Measurements from ENCODE around the gene SERPINB10. TPM values are rescaled to one million over a fixed set of nuclear protein-coding genes. Genes with fewer than 3 reads are reported as not detected.

The SERPINB10 gene
- total RNA-seq, 4 donors from 2014 or later = 0.22 TPM; not detected in 3

DNA sequence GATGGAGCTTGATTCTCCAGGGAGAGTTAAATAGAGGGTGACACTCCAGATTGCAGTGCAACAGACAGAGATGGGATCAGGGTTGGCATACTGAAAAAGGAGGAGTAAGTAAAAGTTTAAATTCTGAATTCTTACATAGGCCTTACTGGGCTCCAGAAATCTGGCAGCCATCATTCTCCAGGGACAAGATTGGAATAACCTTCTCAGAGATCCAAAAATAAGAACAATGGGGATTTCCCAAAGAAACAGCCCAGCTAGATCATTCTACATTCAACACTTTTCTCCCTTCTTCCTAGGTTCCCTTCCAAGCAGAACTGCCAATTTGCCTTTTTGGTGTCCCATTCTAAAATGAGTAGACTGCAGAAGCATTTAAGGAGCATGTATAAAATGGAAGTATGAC is 35.2 kb upstream of the SERPINB10 start:
- Histone ChIP-seq H3K27ac (no peak overlapping the region), H3K27me3 (no peaks in the 10 kb centered on the region), H3K4me1 (no peaks in the 10 kb centered on the region), H3K36me3 (no peaks in the 10 kb centered on the region), H3K4me3 (no peak overlapping the region), H3K9me3 (no peaks in the 10 kb centered on the region)
- DNase-seq (ENCODE audit: low spot score in 2 of 2) = no peak
- TF ChIP-seq, protein P1, sequence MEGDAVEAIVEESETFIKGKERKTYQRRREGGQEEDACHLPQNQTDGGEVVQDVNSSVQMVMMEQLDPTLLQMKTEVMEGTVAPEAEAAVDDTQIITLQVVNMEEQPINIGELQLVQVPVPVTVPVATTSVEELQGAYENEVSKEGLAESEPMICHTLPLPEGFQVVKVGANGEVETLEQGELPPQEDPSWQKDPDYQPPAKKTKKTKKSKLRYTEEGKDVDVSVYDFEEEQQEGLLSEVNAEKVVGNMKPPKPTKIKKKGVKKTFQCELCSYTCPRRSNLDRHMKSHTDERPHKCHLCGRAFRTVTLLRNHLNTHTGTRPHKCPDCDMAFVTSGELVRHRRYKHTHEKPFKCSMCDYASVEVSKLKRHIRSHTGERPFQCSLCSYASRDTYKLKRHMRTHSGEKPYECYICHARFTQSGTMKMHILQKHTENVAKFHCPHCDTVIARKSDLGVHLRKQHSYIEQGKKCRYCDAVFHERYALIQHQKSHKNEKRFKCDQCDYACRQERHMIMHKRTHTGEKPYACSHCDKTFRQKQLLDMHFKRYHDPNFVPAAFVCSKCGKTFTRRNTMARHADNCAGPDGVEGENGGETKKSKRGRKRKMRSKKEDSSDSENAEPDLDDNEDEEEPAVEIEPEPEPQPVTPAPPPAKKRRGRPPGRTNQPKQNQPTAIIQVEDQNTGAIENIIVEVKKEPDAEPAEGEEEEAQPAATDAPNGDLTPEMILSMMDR (IDR thresholded peaks at IDR 0.05) = no peak
- TF ChIP-seq POLR2A (IDR thresholded peaks at IDR 0.05) = no peak

DNA sequence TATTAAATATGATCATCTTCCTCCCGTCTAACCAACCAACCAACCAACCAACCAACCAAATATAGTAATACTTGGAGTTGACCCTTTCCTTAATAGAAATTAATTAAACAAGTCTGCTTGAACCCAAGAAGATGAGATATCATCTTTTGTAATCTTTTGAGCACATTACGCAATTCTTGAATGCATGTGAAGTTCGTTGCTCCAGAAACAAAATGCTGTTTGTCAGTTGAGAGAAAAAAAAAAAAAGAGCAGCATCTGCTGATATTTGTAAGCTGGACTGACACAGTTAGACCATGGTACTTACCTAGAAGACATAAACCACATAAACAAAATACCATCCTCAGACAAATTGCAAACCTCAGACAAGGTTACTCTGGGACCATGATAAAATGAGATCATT is 29.4 kb upstream of the SERPINB10 start:
- Histone ChIP-seq H3K27me3 (no peaks in the 10 kb centered on the region), H3K36me3 (no peaks in the 10 kb centered on the region), H3K27ac (no peak overlapping the region), H3K4me3 (no peak overlapping the region), H3K4me1 (no peaks in the 10 kb centered on the region), H3K9me3 (no peaks in the 10 kb centered on the region)
- WGBS, 2 donors = 52 to 66% methylated on average over 3 of the region's 3 CpGs
- TF ChIP-seq, protein P1 (IDR thresholded peaks at IDR 0.05) = no peak
- TF ChIP-seq EP300 (IDR thresholded peaks at IDR 0.05) (no peak), POLR2A (IDR thresholded peaks at IDR 0.05) (no peak)
- no peak for DNase-seq (ENCODE audit: low spot score in 2 of 2)

DNA sequence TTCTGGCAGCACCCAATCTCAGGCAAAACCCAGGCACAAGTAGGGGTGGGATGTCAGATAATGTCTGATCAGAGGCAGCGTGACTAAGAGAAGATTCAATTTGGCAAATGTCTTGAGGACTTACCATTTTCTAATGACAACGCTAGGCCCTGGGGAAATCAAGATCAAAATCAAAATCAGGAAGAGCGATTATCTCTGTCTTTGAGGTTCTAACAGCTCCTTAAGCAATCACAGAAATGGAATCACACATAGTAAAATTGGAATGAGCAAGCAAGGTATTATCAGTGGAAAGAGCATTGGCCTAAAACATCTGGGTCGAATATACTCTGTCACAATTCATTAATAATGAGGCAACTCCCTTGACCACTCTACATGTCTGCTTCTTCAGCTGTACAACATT is 28.8 kb upstream of the SERPINB10 start:
- Histone ChIP-seq H3K27me3 (no peaks in the 10 kb centered on the region), H3K4me3 (no peak overlapping the region), H3K9me3 (no peaks in the 10 kb centered on the region), H3K27ac (no peak overlapping the region), H3K36me3 (no peaks in the 10 kb centered on the region), H3K4me1 (no peaks in the 10 kb centered on the region)
- TF ChIP-seq, protein P1 (IDR thresholded peaks at IDR 0.05) = no peak
- no peak for TF ChIP-seq POLR2A (IDR thresholded peaks at IDR 0.05)
- TF ChIP-seq EP300 (IDR thresholded peaks at IDR 0.05) = no peak
- no peak for DNase-seq (ENCODE audit: low spot score in 2 of 2)
- WGBS, 2 donors = 83 to 86% methylated on average over 4 of the region's 4 CpGs

DNA sequence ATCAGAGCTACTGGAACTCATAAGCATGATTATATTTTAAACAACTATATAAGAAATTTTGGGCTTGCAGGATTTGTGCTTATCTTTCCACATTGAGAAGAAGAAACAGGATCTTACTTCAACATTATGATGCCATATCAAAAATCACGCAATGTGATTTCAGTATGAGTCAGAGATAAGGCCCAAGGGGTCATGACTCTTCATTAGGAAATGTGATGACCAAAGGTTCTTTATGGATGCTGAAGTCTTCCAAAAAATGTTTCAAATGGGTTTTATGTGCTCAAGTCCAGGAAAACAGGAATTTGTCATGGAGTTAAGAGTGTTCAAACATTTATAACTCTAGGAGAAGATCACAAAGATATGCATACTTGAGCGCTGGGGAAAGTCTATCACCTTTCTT is 28.0 kb upstream of the SERPINB10 start:
- no peak overlapping the region for H3K27ac ChIP-seq
- TF ChIP-seq, protein P1 (IDR thresholded peaks at IDR 0.05) = no peak
- TF ChIP-seq POLR2A (IDR thresholded peaks at IDR 0.05) = no peak
- no peak for TF ChIP-seq EP300 (IDR thresholded peaks at IDR 0.05)
- no peak for DNase-seq (ENCODE audit: low spot score in 2 of 2)
- H3K27me3 ChIP-seq = no peaks in the 10 kb centered on the region
- WGBS, 2 donors = 89 to 93% methylated on average over 2 of the region's 2 CpGs
- no peaks in the 10 kb centered on the region for H3K4me1 ChIP-seq
- H3K9me3 ChIP-seq = no peaks in the 10 kb centered on the region
- no peaks in the 10 kb centered on the region for H3K36me3 ChIP-seq
- no peak overlapping the region for H3K4me3 ChIP-seq

DNA sequence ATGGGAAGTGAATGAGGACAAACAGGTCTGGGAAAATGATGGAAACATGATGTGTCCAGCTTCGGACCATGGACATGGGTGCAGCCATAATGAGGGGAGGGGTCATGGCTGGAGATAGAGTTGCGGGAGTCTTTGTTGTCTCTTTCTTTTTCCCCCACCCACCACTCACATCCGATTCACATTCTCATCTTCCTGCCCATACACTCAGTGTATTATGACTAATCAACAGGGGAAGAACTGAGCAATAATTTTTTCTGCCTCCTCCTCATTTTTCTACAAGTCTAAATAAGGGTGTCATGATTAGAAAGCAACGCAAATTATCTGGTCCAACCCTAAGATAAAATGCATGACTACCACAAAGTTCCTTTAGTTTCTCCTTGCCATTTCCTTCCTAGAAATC is 25.9 kb upstream of the SERPINB10 start:
- Histone ChIP-seq H3K4me3 (no peak overlapping the region), H3K9me3 (no peaks in the 10 kb centered on the region), H3K27ac (no peak overlapping the region), H3K4me1 (no peaks in the 10 kb centered on the region), H3K27me3 (no peaks in the 10 kb centered on the region), H3K36me3 (no peaks in the 10 kb centered on the region)
- DNase-seq (ENCODE audit: low spot score in 2 of 2) = no peak
- TF ChIP-seq POLR2A (IDR thresholded peaks at IDR 0.05) (no peak), EP300 (IDR thresholded peaks at IDR 0.05) (no peak)
- TF ChIP-seq, protein P1 (IDR thresholded peaks at IDR 0.05) = no peak
- WGBS, 2 donors = 73 to 75% methylated on average over 4 of the region's 4 CpGs
